ENCODE data around the gene NPIPA5.
A peak's percentile ranks its signal among the peaks of the same experiment; 100 is the strongest.
"Not testable (repeated sequence)": the region's sequence is repeated elsewhere in the genome, so short reads cannot be mapped to it uniquely, and the experiment has no call there.

NPIPA5 gene

DNA sequence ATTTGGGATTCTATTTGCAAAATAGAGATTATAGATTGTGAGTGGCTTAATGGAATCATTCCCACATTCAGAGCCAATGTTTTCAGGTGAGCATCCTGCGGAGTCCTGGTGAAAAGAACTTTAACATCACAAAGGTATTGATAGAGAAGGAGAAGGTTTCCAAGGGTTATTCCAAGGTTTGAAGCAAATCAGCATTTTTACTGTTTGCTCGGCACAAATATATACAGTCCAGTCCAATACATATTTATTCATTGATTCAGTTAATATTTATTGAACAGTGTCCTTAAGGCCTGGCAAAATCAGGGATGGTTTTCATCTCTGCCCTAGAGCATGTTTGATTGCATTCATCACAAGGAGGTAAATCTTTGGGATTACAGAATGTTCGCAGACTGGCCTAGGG is 23.9 kb upstream of the NPIPA5 start:
- no peak for ATAC-seq (replicated peaks)

DNA sequence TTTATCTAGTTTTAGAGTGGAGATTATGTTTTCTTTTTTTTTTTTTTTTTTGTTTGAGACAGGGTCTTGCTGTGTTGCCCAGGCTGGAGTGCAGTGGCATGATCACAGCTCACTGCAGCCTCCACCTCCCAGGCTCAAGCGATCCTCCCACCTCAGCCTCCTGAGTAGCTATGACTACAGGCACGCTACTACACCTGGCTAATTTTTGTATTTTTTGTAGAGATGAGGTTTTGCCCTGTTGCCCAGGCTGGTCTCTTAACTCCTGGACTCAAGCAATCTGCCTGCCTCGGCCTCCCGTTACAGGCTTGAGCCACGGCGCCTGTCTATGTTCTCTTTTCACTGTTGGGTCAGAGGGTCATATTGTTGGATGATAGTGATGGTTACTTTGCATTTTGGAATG is 22.2 kb upstream of the NPIPA5 start:
- not testable (repeated sequence) for H3K27ac Mint-ChIP-seq; H3K9me3 Mint-ChIP-seq; DNase-seq; H3K36me3 Mint-ChIP-seq (ENCODE audit: insufficient read depth); ATAC-seq (replicated peaks); H3K4me3 Mint-ChIP-seq; H3K4me1 Mint-ChIP-seq (ENCODE audit: low read depth in 2 of 2)
- H3K27me3 Mint-ChIP-seq = peaks cover 14 to 36% of the 10 kb centered on the region in 2 donors

More for the DNA sequence above, 23.9 kb upstream of the NPIPA5 start:
- Mint-ChIP-seq H3K9me3 (no peaks in the 10 kb centered on the region), H3K4me3 (no peak overlapping the region), H3K27me3 (peaks cover 0 to 24% of the 10 kb centered on the region in 2 donors), H3K27ac (no peak overlapping the region), H3K4me1 (ENCODE audit: low read depth in 2 of 2) (no peaks in the 10 kb centered on the region), H3K36me3 (ENCODE audit: insufficient read depth) (no peaks in the 10 kb centered on the region)
- no peak for DNase-seq

DNA sequence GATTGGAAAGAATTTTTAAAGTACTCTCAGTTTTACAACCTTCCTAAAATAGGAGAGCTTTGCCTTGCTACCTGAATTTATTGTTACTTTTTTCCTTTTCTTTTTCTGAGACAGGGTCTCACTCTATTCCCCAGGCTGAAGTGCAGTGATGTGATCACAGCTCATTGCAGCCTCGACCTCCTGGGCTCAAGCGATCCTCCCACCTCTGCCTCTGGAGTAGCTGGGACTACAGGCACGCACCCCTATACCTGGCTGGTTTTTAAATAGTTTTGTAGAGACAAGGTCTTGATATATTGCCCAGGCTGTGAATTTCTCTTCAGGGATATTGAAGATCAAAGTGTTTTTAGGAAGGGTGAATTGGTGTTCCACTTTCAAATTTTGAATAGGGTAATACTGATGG is 21.2 kb upstream of the NPIPA5 start:
- no peaks in the 10 kb centered on the region for H3K4me1 Mint-ChIP-seq (ENCODE audit: low read depth in 2 of 2)
- no peaks in the 10 kb centered on the region for H3K9me3 Mint-ChIP-seq
- peaks cover 23 to 45% of the 10 kb centered on the region in 2 donors for H3K27me3 Mint-ChIP-seq
- H3K4me3 Mint-ChIP-seq = no peak overlapping the region
- H3K27ac Mint-ChIP-seq = no peak overlapping the region
- H3K36me3 Mint-ChIP-seq (ENCODE audit: insufficient read depth) = no peaks in the 10 kb centered on the region
- ATAC-seq (replicated peaks) = no peak
- no peak for DNase-seq

DNA sequence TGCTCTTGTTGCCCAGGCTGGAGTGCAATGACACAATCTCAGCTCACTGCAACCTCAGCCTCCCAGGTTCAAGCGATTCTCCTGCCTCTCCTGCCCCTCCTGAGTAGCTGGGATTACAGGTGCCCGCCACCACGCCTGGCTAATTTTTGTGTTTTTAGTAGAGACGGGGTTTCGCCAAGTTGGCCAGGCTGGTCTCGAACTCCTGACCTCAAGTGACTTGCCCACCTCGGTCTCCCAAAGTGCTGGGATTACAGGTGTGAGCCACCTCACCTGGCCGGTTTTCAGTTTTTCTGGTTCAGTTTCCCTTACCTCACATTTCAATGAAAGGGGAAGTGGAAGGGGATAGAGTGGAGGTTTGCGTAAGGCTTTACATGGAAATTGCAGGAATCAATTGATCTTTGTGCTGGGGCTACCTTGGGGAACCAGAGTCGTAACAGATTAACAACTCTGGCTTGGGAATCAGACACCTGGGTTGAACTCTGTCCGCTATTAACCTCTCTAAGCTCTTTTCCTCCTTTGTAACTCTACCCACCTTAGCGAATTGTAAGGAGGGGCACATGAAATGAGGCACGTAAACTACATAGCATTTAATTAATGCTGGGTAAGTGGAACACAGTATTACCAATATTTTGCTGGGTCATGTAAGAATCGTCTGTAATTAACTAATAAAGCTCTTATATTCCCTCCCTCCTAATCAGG is 20.7 kb upstream of the NPIPA5 start:
- DNase-seq = no peak
- Mint-ChIP-seq H3K27me3 (peaks cover 23 to 45% of the 10 kb centered on the region in 2 donors), H3K4me3 (no peak overlapping the region), H3K27ac (no peak overlapping the region), H3K9me3 (no peaks in the 10 kb centered on the region), H3K36me3 (ENCODE audit: insufficient read depth) (no peaks in the 10 kb centered on the region), H3K4me1 (ENCODE audit: low read depth in 2 of 2) (no peaks in the 10 kb centered on the region)
- no peak for ATAC-seq (replicated peaks)

DNA sequence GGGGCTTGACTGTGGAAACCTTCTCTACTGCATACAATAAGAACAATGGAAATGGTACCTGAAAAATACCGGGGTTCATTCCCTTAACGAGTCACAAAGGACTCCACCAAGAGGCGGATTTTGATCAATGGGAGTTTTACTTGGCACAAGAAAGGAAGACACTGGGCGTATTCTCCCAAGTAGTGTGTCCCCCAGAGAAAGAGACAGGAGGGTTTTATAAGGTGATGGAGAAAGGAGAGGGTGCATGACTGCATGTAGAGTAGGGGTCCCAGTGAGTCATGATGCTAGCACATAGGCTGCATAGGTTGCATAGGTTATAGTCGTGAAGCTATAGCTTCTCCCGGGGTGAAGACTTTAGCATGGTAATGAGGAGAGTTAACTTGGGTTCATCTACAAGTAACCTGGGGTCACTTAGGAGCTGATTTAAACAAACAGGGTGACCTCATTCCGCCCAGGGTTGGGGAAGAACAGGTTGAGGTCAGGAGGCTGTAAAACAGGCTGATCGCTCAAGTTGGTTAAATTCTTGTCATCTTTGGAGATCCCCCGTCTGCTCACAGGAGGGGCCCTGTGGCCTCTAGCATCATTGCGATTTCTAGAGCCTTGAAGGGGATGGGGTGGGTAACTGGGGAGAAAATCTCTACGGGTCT is 19.0 kb upstream of the NPIPA5 start:
- Mint-ChIP-seq H3K4me3 (no peak overlapping the region), H3K4me1 (ENCODE audit: low read depth in 2 of 2) (no peaks in the 10 kb centered on the region), H3K9me3 (no peaks in the 10 kb centered on the region), H3K36me3 (ENCODE audit: insufficient read depth) (no peaks in the 10 kb centered on the region), H3K27ac (no peak overlapping the region), H3K27me3 (peaks cover 23 to 45% of the 10 kb centered on the region in 2 donors)
- ATAC-seq (replicated peaks) (no peak), DNase-seq (no peak)

DNA sequence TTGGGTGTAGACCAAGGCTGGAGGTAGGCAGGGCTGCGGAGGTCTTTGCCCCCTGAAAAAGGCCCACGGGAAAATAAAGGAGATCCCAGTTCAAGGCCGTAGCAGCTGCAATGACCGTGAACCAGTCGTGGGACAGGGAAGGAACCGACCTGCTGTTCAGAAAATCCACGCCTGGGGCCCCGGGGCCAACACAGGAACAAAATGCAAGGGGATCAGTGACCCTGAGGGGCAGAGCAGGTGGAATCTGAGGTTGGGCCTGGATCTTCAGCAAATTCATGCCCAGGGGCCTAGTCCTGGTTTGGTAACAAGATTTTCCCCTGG is 18.4 kb upstream of the NPIPA5 start:
- H3K9me3 Mint-ChIP-seq; H3K27ac Mint-ChIP-seq; DNase-seq; H3K4me3 Mint-ChIP-seq; H3K36me3 Mint-ChIP-seq (ENCODE audit: insufficient read depth); ATAC-seq (replicated peaks); H3K4me1 Mint-ChIP-seq (ENCODE audit: low read depth in 2 of 2): not testable (repeated sequence)
- H3K27me3 Mint-ChIP-seq = peaks cover 23 to 45% of the 10 kb centered on the region in 2 donors

DNA sequence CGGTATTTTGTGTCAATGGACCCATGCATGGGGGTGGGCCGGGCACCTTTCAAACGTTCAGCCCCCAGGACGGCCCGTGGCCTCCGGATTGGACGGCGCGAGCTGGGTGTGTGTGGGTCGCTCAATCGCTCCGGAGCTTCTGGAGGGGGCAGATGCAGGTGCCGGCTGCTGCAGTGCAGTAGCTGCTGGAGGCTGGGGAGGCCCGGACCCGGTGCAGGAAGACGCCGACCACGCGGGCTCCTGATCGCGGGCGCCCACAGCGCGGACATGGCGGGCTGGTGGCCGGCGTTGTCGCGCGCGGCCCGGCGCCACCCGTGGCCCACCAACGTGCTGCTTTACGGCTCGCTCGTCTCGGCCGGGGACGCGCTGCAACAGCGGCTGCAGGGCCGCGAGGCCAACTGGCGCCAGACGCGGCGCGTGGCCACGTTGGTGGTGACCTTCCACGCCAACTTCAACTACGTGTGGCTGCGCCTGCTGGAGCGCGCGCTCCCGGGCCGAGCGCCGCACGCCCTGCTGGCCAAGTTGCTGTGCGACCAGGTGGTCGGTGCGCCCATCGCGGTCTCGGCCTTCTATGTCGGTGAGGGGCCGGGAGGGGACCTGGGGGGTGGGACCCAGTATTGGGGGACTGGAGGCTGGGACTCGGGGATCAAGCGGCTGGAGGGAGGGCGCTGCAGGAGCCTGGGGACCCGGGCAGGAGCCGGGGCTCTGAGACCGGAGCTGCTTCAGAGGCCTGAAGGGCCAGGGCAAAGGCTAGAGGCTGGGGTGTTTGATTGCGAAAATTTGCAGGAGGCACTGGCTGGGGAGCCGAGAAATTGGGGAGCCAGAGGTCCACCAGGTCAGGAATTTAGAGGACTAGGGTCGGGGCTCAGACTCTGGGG is 17.8 kb upstream of the NPIPA5 start, which contains the start of gene MPV17L:
Gene MPV17L (plus strand): TSS at position 124 of the 878 bp plus-strand sequence. CDS start 144 bp downstream, at position 268.
- H3K36me3 Mint-ChIP-seq (ENCODE audit: insufficient read depth); H3K4me1 Mint-ChIP-seq (ENCODE audit: low read depth in 2 of 2); H3K9me3 Mint-ChIP-seq; DNase-seq: not testable (repeated sequence)
- Mint-ChIP-seq H3K27me3 (peaks cover 23 to 45% of the 10 kb centered on the region in 2 donors), H3K27ac (peak within 1 kb of the TSS in 1 of 2 donors; percentile 16), H3K4me3 (peak within 1 kb of the TSS in 1 of 2 donors; percentile 31)
- peak; percentile 19 for ATAC-seq (replicated peaks)

DNA sequence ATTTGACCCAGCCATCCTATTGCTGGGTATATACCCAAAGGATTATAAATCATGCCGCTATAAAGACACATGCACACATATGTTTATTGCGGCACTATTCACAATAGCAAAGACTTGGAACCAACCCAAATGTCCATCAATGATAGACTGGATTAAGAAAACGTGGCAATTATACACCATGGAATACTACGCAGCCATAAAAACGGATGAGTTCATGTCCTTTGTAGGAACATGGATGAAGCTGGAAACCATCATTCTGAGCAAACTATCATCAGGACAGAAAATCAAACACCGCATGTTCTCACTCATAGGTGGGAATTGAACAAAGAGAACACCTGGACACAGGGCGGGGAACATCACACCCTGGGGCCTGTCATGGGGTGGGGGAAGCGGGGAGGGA is 14.9 kb upstream of the NPIPA5 start:
- H3K27me3 Mint-ChIP-seq = peaks cover 23 to 32% of the 10 kb centered on the region in 2 donors
- not testable (repeated sequence) for H3K4me3 Mint-ChIP-seq; ATAC-seq (replicated peaks); H3K36me3 Mint-ChIP-seq (ENCODE audit: insufficient read depth); H3K9me3 Mint-ChIP-seq; H3K4me1 Mint-ChIP-seq (ENCODE audit: low read depth in 2 of 2); DNase-seq; H3K27ac Mint-ChIP-seq

DNA sequence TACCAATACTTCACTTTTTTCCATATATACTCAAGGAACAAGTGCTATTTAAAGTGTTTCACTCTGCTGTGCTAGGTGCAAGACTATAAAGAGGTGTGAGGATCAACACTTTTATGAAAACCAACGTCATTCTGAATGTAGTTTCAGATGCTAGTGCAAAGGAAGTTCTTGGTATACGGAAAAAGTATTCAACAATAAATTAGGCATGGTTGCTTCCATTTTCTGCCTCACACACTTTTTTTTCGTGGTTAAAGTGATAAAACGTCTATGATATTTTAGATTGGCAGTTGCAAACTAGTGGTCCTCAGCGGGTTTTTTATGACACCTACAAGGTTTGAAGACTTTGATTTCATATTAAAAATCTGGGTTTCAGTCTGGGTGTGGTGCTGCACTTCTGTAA is 11.8 kb upstream of the NPIPA5 start:
- H3K27ac Mint-ChIP-seq = peak overlapping the region; percentile 79 to 94

DNA sequence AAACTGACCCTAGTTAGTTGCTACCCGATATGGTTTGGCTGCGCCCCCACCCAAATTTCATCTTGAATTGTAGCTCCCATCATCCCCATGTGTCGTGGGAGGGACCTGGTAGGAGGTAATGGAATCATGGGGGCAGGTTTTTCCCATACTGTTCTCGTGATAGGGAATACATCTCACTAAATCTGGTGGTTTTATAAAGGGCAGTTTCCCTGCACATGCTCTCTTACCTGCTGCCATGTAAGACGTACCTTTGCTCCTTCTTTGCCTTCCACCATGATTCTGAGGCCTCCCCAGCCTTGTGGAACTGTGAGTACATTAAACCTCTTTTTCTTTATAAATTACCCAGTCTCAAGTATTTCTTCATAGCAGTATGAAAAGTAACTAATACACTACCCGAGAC is 10.0 kb upstream of the NPIPA5 start:
- DNase-seq; H3K9me3 Mint-ChIP-seq; ATAC-seq (replicated peaks); H3K27ac Mint-ChIP-seq; H3K36me3 Mint-ChIP-seq (ENCODE audit: insufficient read depth); H3K4me3 Mint-ChIP-seq; H3K27me3 Mint-ChIP-seq; H3K4me1 Mint-ChIP-seq (ENCODE audit: low read depth in 2 of 2): not testable (repeated sequence)

More for the DNA sequence above, 11.8 kb upstream of the NPIPA5 start:
- DNase-seq = peak in 1 of 3 experiments; percentile 6
- H3K9me3 Mint-ChIP-seq; H3K36me3 Mint-ChIP-seq (ENCODE audit: insufficient read depth); ATAC-seq (replicated peaks); H3K4me1 Mint-ChIP-seq (ENCODE audit: low read depth in 2 of 2); H3K27me3 Mint-ChIP-seq: not testable (repeated sequence)
- H3K4me3 Mint-ChIP-seq = peak overlapping the region; percentile 22 to 23

DNA sequence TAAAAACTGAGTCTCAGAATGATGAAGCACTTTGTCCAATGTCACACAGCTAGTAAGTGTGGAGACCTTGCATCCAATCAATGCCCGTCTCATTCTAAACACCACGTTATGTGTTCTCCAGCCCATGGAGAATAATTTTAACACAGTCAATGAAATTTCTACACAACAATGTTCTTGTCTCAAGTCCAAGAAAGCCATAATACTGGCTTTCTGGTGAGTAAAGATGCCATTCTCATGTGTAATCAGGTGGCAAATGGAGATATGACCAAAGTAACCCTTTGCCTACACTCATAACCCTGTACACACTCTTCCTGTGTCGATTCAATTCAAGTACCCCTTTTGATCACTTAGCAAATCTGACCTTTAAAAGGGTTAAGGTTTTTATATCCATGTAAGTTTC is 4.7 kb upstream of the NPIPA5 start:
- H3K4me1 Mint-ChIP-seq (ENCODE audit: low read depth in 2 of 2); H3K4me3 Mint-ChIP-seq: not testable (repeated sequence)

DNA sequence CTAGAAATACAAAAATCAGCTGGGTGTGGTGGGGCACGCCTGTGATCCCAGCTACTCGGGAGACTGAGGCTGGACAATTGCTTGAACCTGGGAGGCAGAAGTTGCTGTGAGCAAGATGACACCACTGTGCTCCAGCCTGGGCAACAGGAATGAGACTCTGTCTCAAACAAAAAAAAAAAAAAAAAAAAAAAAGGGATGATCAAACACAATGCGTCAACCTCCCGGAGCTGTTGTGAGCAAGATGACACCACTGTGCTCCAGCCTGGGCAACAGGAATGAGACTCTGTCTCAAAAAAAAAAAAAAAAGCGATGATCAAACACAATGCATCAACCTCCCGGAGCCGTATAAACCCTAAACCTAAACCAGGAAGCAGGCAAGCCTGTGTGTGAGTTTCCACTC is 20.6 kb downstream of the NPIPA5 start:
- ATAC-seq (replicated peaks); H3K4me1 Mint-ChIP-seq (ENCODE audit: low read depth in 2 of 2); H3K4me3 Mint-ChIP-seq; H3K36me3 Mint-ChIP-seq (ENCODE audit: insufficient read depth); DNase-seq; H3K9me3 Mint-ChIP-seq; H3K27ac Mint-ChIP-seq; H3K27me3 Mint-ChIP-seq: not testable (repeated sequence)

More for the DNA sequence above, 4.7 kb upstream of the NPIPA5 start:
- not testable (repeated sequence) for H3K27me3 Mint-ChIP-seq; H3K27ac Mint-ChIP-seq; H3K9me3 Mint-ChIP-seq; H3K36me3 Mint-ChIP-seq (ENCODE audit: insufficient read depth); DNase-seq; ATAC-seq (replicated peaks)

DNA sequence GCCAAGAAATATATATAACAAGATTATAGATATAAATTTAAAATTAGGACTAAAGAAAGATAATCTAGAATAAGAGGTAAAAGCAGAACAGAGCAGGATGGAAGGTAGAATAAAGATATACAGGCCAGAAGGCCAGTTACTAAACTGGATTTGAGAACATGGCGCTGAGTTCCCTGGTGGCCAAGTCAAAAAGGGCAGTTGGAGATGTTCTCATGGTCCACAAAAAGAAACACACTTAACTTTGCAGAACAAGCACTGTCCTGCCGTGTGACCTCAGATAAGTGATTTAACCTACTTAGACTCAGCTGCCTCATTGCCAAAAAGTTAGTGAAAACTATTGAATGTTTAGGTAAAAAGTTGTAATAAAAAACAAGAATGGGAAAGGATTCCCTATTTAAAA is 23.2 kb downstream of the NPIPA5 start:
- H3K4me1 Mint-ChIP-seq (ENCODE audit: low read depth in 2 of 2); H3K9me3 Mint-ChIP-seq; ATAC-seq (replicated peaks); H3K27me3 Mint-ChIP-seq; H3K36me3 Mint-ChIP-seq (ENCODE audit: insufficient read depth); H3K4me3 Mint-ChIP-seq; H3K27ac Mint-ChIP-seq; DNase-seq: not testable (repeated sequence)

Data from effector memory CD8-positive, alpha-beta T cell (primary cell).